Raji (cell line): ENCODE results near the gene DCC.

Experiments
- POLR2A ChIP-seq: IDR thresholded peaks from 2 replicates; pipeline ENCODE4 v1.6.1; 2011; ENCODE audit warnings: low read depth, low read length, control low read depth; ENCODE audit not compliant: insufficient read depth

The DCC gene

GRCh38 chr18:53566626-53567025, 1226.6 kb downstream of the DCC start:
- TF ChIP-seq POLR2A = no peak

- TF ChIP-seq POLR2A = no peak
These were observed 1228.1 kb downstream of the DCC start for GRCh38 chr18:53567929-53568574.
